CD4-positive, alpha-beta T cell treated with Interleukin-6 at 100 ng/mL for 8 hours (primary cell): ENCODE data around the gene DNAH9.

ENCODE experiments used
- DNase-seq: peaks from one replicate; pipeline ENCODE4 v3.0.0-alpha.2; 2020; ENCODE audit warnings: mixed read lengths, low spot score

Gene DNAH9

DNA sequence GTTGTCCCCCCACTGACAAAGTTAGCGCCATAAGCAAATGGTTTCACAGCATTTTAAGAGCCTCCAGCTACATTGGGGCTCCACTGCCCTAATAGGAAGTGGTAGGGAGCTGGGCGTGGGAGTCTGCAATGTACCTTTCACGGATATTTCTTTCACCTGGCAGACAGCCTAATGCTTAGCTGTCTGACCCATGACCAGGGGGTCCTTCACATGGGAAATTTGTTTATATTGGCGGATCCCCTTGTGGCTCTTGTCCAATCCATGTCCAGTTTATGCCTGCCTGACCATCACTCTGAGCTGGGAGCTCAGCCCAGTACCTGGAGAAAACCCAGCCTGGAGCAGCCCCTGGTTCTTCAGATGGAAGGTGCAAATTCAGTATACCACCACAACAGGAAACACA, 254.0 kb downstream of the DNAH9 start:
- no peak for DNase-seq

- DNase-seq: no peak
Observed at GRCh38 chr17:11852912-11853311, 254.6 kb downstream of the DNAH9 start.

GRCh38 chr17:11853321-11854151, 255.3 kb downstream of the DNAH9 start:
- DNase-seq: no peak

GRCh38 chr17:11855306-11855705, 257.0 kb downstream of the DNAH9 start:
- no peak for DNase-seq

DNA sequence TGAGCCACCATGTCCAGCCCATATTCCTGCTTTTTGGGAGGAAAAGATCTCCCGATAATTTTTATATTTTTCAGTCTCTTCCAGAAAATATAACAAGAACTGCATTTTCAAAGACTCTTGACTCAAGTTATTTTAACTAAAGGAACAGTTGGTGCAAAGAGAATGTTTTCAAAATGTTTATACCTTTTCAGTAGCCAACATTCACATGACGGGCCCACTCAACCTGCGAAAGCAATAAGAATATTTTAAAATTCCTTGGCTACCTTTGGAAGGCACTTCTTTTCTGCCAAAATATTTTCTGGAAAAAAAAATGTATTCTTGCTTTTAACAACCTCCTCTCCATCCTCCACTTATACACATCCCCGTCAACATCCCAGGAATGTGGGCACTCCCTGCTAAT, 258.7 kb downstream of the DNAH9 start:
- DNase-seq: no peak

DNA sequence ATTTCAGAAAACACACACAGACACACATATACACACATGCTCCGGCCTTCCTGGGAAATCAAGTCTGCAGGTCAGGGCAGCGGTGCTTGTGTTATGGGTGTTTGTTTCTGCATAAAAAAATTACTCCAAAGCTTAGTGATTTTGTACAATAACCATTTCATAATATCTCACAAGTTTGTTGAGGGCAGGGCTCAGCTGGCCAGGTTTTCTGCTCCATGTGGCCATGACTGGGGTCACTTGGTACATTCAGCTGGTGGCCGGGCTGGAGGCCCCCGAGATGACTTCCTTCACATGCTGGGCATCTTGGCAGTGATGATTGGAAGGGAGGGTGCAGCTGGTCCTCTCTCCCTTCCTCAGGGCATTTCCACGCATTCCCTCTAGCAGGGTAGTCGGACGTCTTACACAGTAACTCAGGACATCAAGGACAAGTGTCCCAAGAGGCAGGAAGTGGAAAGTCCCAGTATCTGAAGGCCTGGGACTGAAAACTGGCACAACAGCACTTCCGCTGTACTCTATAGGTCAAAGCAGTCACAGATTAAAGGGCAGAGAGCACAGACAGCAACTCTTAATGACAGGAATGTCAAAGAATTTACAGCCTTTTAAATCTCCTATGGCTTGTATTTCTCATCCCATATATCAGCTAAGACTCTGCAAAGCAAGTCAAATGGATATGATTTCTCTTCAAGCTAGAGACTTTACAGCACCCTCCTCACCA, 271.6 kb downstream of the DNAH9 start:
- DNase-seq: no peak

- no peak for DNase-seq
Observed at GRCh38 chr17:11871773-11872172, 273.5 kb downstream of the DNAH9 start.

DNA sequence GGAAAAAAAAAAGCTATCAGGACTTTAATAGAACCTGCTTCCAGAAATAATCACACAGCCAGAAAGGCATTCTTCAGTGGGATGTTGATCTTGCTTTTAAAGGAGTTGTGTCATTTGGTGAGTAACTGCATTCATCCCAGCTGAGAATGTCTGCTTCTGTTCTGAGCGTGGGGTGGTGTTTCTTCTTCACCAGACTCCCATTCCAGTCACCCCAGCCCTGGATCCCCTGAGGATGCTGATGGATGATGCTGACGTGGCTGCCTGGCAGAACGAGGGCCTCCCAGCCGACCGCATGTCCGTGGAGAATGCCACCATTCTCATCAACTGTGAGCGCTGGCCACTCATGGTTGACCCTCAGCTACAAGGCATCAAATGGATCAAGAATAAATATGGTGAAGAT, 276.5 kb downstream of the DNAH9 start:
- no peak for DNase-seq

GRCh38 chr17:11880714-11881113, 282.4 kb downstream of the DNAH9 start:
- DNase-seq: no peak

GRCh38 chr17:11882716-11883115, 284.4 kb downstream of the DNAH9 start:
- no peak for DNase-seq

DNA sequence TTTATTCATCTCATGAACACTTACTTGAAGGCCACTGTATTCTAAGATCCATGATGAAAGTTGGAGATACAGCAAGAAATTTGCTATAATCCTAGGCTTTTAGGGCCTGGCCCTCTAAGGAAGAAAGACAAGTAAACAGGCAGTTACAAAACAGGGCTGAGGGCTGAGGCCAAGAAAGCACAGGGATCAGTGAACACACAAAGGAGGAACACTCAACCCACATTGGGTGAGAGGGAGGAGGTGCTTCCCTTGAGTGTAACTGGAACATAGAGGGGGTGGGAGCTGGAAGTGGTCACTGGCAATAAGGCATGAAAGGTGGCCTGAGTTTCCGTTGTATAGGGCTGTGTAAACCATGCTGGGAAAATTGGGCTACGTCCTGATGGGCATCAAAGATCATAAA, 286.8 kb downstream of the DNAH9 start:
- DNase-seq: no peak

DNA sequence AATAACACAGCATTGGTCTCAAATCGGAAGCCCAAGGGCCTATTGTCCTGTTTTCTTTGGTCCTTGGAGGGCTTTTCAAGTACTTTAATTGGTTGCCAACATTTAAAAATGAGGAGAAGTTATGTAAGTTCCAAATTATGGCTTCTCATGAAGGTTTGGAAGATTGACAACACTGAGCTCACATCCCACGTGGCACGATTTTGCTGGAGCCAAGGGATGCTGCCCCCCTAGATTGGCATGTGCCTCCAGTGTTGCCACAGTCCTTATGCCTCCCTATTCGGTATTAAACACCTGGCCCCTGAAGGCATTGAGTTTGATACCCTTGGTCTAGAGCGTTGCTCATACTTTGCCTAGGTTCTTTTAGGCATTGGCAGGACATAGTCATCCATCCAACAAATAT, 291.0 kb downstream of the DNAH9 start:
- no peak for DNase-seq

GRCh38 chr17:11893862-11894261, 295.6 kb downstream of the DNAH9 start:
- DNase-seq: no peak

DNA sequence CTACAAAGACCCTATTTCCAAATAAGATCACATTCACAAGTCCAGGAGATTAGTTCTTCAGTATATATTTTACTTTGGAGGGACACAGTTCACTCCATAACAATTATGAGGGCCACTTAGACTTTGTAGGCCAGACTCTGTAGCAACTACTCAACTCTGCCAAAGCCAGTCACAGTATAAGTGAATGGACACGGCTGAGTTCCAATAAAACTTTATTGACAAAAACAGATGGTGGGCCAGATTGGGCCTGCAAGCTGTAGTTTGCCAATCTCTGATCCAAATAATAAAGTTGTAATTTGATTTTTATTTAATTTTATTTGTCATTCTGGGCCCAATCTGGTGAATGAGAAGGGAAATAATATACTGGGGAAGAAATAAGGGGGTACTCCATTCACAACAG, 297.9 kb downstream of the DNAH9 start:
- DNase-seq: no peak

- no peak for DNase-seq
Observed at GRCh38 chr17:11898526-11899235, 300.4 kb downstream of the DNAH9 start.

DNA sequence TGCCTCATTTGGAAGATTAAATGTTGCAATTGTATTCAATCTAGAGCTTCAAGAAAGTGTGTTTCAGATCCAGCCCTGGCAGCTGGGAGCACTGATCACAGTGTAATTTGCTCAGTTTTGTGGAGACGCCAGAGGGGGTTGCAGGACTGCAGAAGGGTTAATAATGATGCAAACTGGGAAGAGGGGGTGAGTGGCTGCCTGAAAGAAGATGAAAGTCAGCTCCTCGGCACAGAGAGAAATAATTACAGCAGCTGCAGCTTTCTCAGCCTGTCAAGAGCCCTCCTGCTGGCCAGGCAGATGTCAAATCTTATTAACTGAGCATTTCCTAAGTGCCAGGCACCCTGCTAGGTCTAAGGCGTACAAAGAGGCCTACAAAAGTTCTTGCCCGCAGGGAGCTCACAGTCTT, 301.3 kb downstream of the DNAH9 start:
- DNase-seq: no peak

- no peak for DNase-seq
Observed at GRCh38 chr17:11900041-11900476, 301.8 kb downstream of the DNAH9 start.

DNA sequence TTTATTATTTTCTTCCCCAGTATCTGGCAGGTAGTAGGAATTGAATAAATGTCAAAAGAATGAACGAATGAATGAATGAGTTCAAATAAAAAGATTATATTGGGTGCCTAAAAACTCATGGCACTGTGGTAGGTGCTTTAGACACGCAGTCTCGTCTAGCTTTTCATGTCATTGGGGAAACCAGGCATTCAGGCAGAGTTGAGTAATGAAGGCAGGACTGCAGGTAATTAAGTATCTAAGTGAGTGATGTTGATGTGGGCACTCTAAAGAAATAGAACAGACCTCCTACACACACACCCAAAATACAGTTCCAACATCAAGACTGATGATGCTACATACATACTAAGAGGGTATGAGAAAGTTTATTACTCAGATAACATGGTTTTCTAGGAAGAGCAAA, 302.4 kb downstream of the DNAH9 start:
- no peak for DNase-seq

- DNase-seq: no peak
Observed at GRCh38 chr17:11901931-11902330, 303.7 kb downstream of the DNAH9 start.

- DNase-seq: no peak
Observed at GRCh38 chr17:11908711-11909146, 310.5 kb downstream of the DNAH9 start.

- DNase-seq: no peak
Observed at GRCh38 chr17:11909348-11909747, 311.1 kb downstream of the DNAH9 start.

DNA sequence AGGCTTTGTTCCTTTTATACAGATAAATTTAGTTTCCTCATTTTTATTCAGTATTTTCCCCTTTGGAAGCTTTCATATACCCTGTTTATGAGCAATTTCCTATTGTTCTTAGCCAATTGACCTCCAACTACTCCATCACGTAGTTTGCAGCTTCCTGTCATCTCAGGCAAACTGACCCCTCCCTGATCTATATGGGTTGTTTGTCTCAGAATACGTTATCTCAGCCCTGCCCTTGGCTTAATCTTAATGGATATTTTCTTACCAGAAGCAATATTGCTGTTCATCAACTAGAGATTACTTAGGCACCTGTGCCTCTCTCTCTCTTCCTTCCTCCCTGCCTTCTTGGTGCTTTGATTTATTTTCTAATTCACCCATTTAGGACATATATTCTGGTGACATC, 317.8 kb downstream of the DNAH9 start:
- DNase-seq: no peak

DNA sequence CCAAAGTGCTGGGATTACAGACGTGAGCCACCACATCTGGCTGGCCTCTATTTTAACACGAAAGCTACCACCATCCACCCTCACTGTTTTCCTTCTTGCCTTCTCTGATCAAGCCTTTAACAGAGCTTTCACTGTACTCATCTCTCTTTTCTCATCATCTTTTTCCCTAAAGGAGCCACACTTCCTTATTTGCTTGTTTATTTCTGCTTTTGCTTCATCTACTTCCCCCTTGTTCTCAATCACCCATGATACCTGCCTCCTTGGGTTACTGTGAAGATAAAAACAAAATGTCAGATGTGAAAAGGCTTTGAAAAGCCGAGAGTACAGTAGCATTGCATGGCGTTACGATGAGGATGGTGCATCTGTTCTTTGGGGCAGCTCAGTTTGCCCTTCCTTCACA, 319.1 kb downstream of the DNAH9 start:
- DNase-seq: no peak
